ENCODE measurements around the gene SAP30BP.

GRCh38 chr17:75740215-75740614 lies 73.1 kb downstream of the SAP30BP start:
- TF ChIP-seq CTCF (IDR thresholded peaks at IDR 0.05) = no peak
- no peak for TF ChIP-seq POLR2A (IDR thresholded peaks at IDR 0.05)

Measured in lower leg skin (tissue), 3 donors.